VCaP (cell line): ENCODE results near the gene TENM4.

Experiments
- H3K27ac ChIP-seq: fragments of 450-650 bp; 2 replicates; pipeline ENCODE4 v1.5.1; 2017
- CTCF ChIP-seq: fragments of 450-650 bp; conservative IDR thresholded peaks from 2 replicates; pipeline ENCODE4 v1.5.1; 2017; ENCODE audit warnings: mild to moderate bottlenecking, moderate library complexity

The TENM4 gene

GRCh38 chr11:79285756-79286155 lies 155.1 kb downstream of the TENM4 start:
- H3K27ac ChIP-seq: no peak overlapping the region
- no peak for TF ChIP-seq CTCF

GRCh38 chr11:79276736-79277325 lies 164.0 kb downstream of the TENM4 start:
- H3K27ac ChIP-seq: no peak overlapping the region
- no peak for TF ChIP-seq CTCF

GRCh38 chr11:79274636-79275331 lies 166.0 kb downstream of the TENM4 start:
- H3K27ac ChIP-seq: no peak overlapping the region
- no peak for TF ChIP-seq CTCF

- no peak for TF ChIP-seq CTCF
- no peak overlapping the region for H3K27ac ChIP-seq
Measured at GRCh38 chr11:79273781-79274180, 167.0 kb downstream of the TENM4 start.

- TF ChIP-seq CTCF: no peak; the same call in 1 of the 2 replicates
- H3K27ac ChIP-seq: no peak overlapping the region
Measured at GRCh38 chr11:79269611-79270307, 171.1 kb downstream of the TENM4 start.

GRCh38 chr11:79266396-79266795 lies 174.4 kb downstream of the TENM4 start:
- no peak for TF ChIP-seq CTCF
- no peak overlapping the region for H3K27ac ChIP-seq

GRCh38 chr11:79265756-79266322 lies 175.0 kb downstream of the TENM4 start:
- TF ChIP-seq CTCF: no peak
- no peak overlapping the region for H3K27ac ChIP-seq
